Endothelial cell of umbilical vein (primary cell): ENCODE results near the gene ITIH5. TPM values are rescaled to one million over a fixed set of nuclear protein-coding genes. Genes with fewer than 3 reads are reported as not detected.

Source experiments
- BruUV-seq: library from RNA; stranded (reverse); fragments of 400-500 nt; replicated peaks from 2 replicates; lab custom pipeline; 2021; lab: Mats Ljungman, UMichigan
- CTCF ChIA-PET: fragments of 300-600, 350-600 bp; sonication (Branson Sonifier 250); formaldehyde crosslinking; loops from one replicate; lab custom pipeline; 2021; ENCODE audit warnings: antibody characterized with exemption, inconsistent platforms; lab: Charles Lee
- POLR2A ChIA-PET: fragments of 300-600, 350-600 bp; sonication (Branson Sonifier 250); formaldehyde crosslinking; loops from one replicate; lab custom pipeline; 2021; ENCODE audit warnings: antibody characterized with exemption, inconsistent platforms; lab: Charles Lee
- DNase-seq: peaks from one replicate; pipeline ENCODE4 v3.0.0-alpha.2; 2011; ENCODE audit warnings: low read depth, low spot score
- FAIRE-seq: peaks from 2 replicates; lab custom pipeline; 2011; peaks lifted over from hg19 to GRCh38; lab: Jason Lieb, UNC
- H2AFZ ChIP-seq: 2 replicates; pipeline ENCODE4 v1.6.0; 2012; ENCODE audit warnings: low read depth, low read length, control low read depth, inconsistent platforms
- H3K27ac ChIP-seq: 2 replicates; pipeline ENCODE4 v1.5.1; 2011; ENCODE audit warnings: low read depth, mild to moderate bottlenecking, control low read depth, low read length, moderate library complexity; ENCODE audit not compliant: insufficient read depth
- H3K27me3 ChIP-seq, 2 experiments: 2 replicates each; pipeline versions ENCODE4 v1.6.0 to v1.6.1; 2011; ENCODE audit warnings: low read length in 2 of 2, mixed read lengths in 1 of 2; ENCODE audit not compliant: control insufficient read depth in 2 of 2, insufficient read depth in 2 of 2
- H3K36me3 ChIP-seq, 2 experiments: 2 replicates in 1 of 2; 3 replicates in 1 of 2; pipeline ENCODE4 v1.5.1; 2011; ENCODE audit warnings: low read length in 2 of 2, mild to moderate bottlenecking in 1 of 2, moderate library complexity in 1 of 2; ENCODE audit not compliant: control insufficient read depth in 2 of 2, insufficient read depth in 2 of 2; ENCODE audit errors: extremely low read depth in 1 of 2
- H3K4me1 ChIP-seq: 3 replicates; pipeline ENCODE4 v1.5.1; 2011; ENCODE audit warnings: mild to moderate bottlenecking, low read length; ENCODE audit not compliant: control insufficient read depth, insufficient read depth; ENCODE audit errors: extremely low read depth
- H3K4me2 ChIP-seq: 2 replicates; pipeline ENCODE4 v1.6.1; 2011; ENCODE audit warnings: low read length, control low read depth, mixed read lengths; ENCODE audit not compliant: insufficient read depth
- H3K4me3 ChIP-seq, 3 experiments: fragments of 200-600 bp in 1 of 3; sonication (generic), shearing (Covaris generic) in 1 of 3; replicated peaks in 1 of 3; 2 replicates each; pipeline ENCODE4 v1.5.1; 2011 to 2016; ENCODE audit warnings: control low read depth in 3 of 3, low read length in 3 of 3, mild to moderate bottlenecking in 2 of 3, inconsistent platforms in 1 of 3, low read depth in 1 of 3, moderate library complexity in 1 of 3; ENCODE audit not compliant: insufficient read depth in 1 of 3
- H3K79me2 ChIP-seq: 2 replicates; pipeline ENCODE4 v1.6.0; 2012; ENCODE audit warnings: low read length, inconsistent platforms; ENCODE audit not compliant: control insufficient read depth, insufficient read depth
- H3K9ac ChIP-seq: replicated peaks from 2 replicates; pipeline ENCODE3; 2011; ENCODE audit warnings: low read length, control low read depth; ENCODE audit not compliant: insufficient read depth; ENCODE audit errors: extremely low read depth
- H3K9me1 ChIP-seq: replicated peaks from 3 replicates; pipeline ENCODE4 v1.6.0; 2011; ENCODE audit warnings: mild to moderate bottlenecking, low read length; ENCODE audit not compliant: control insufficient read depth, insufficient read depth; ENCODE audit errors: extremely low read depth
- H3K9me3 ChIP-seq: replicated peaks from 2 replicates; pipeline ENCODE4 v1.5.1; 2012; ENCODE audit warnings: low read length, inconsistent platforms; ENCODE audit not compliant: control insufficient read depth, insufficient read depth
- H4K20me1 ChIP-seq: replicated peaks from 2 replicates; pipeline ENCODE3; 2011; ENCODE audit warnings: mild to moderate bottlenecking, low read length; ENCODE audit not compliant: control insufficient read depth, insufficient read depth; ENCODE audit errors: extremely low read depth
- CTCF ChIP-seq, 2 donors: IDR thresholded peaks; 1 replicate in 1 of 2; 2 replicates in 1 of 2; pipeline ENCODE4 v1.5.1; 2011; ENCODE audit warnings: low read length in 2 of 2, mild to moderate bottlenecking in 2 of 2, moderate library complexity in 2 of 2, control low read depth in 1 of 2, inconsistent platforms in 1 of 2, low read depth in 1 of 2; ENCODE audit not compliant: insufficient read depth in 1 of 2; ENCODE audit errors: extremely low read depth in 1 of 2
- EZH2 ChIP-seq: IDR thresholded peaks from 2 replicates; pipeline ENCODE4 v1.6.1; 2012; ENCODE audit warnings: borderline replicate concordance, low read depth, mild to moderate bottlenecking, moderate library complexity, low read length, inconsistent platforms; ENCODE audit not compliant: severe bottlenecking
- FOS ChIP-seq: IDR thresholded peaks from 2 replicates; pipeline ENCODE4 v1.6.1; 2011; ENCODE audit warnings: mild to moderate bottlenecking, low read length, moderate library complexity, borderline replicate concordance; ENCODE audit not compliant: insufficient read depth
- GATA2 ChIP-seq: IDR thresholded peaks from 2 replicates; pipeline ENCODE4 v1.7.0; 2011; ENCODE audit warnings: low read depth, mild to moderate bottlenecking, moderate library complexity, mixed read lengths, low read length; ENCODE audit not compliant: insufficient read length, insufficient read depth
- JUN ChIP-seq: IDR thresholded peaks from 2 replicates; pipeline ENCODE4 v1.6.1; 2011; ENCODE audit warnings: borderline replicate concordance, low read depth; ENCODE audit not compliant: insufficient read length, insufficient read depth
- MAX ChIP-seq: IDR thresholded peaks from 2 replicates; pipeline ENCODE4 v1.6.1; 2011; ENCODE audit not compliant: insufficient read depth, insufficient read length
- MYC ChIP-seq: IDR thresholded peaks from one replicate; pipeline ENCODE4 v1.6.1; 2011; ENCODE audit warnings: mild to moderate bottlenecking, low read depth, low read length
- POLR2A ChIP-seq: IDR thresholded peaks from 2 replicates; pipeline ENCODE4 v1.6.1; 2012; ENCODE audit warnings: low read depth, mild to moderate bottlenecking, control low read depth, low read length
- POLR2AphosphoS5 ChIP-seq: IDR thresholded peaks from 2 replicates; pipeline ENCODE4 v1.6.1; 2012; ENCODE audit warnings: low read depth, mild to moderate bottlenecking, control low read depth, low read length, moderate library complexity; ENCODE audit not compliant: insufficient read depth
- dilution Hi-C: fragments of 300-500 bp; cut with MboI; formaldehyde crosslinking; loops from one replicate; pipeline ENCODE4 v1.15.0; 2019; ENCODE audit warnings: low sequenced_read_pairs; ENCODE audit not compliant: extremely low pct_ligation_motif_present
- intact Hi-C: fragments of 100-400 bp; cut with micrococcal nuclease; formaldehyde crosslinking; loops from one replicate; pipeline ENCODE4 v1.10.0; 2022
- polyA plus RNA-seq, 4 experiments: library from polyadenylated mRNA; depleted of rRNA in 3 of 4; stranded (reverse) in 3 of 4; unstranded in 1 of 4; fragments of >200 nt; gene quantifications; 2 replicates each; pipeline versions ENCODE4 v1.2.1 to v1.2.3, GENCODE V29; 2011 to 2012; ENCODE audit warnings: missing spikeins in 1 of 4
- total RNA-seq: library from RNA; stranded (reverse); gene quantifications from 2 replicates; pipeline ENCODE4 v1.2.3, GENCODE V29; 2021

Gene ITIH5
- total and polyA plus RNA-seq, 2 donors (not counting 3 experiments of a cell fraction or from before 2014, with no cell fraction given), result not detected

- intact Hi-C loops, result no loop called here
- no peak for DNase-seq
- H3K27ac ChIP-seq, result no peak overlapping the region
- H3K9me1 ChIP-seq, result no peaks in the 10 kb centered on the region
- H3K27me3 ChIP-seq, result no peaks in the 10 kb centered on the region
- CTCF ChIA-PET, result no interaction called here
- H4K20me1 ChIP-seq, result no peaks in the 10 kb centered on the region
- no peak overlapping the region for H3K4me3 ChIP-seq
- H3K36me3 ChIP-seq, result no peaks in the 10 kb centered on the region
- H3K79me2 ChIP-seq, result no peaks in the 10 kb centered on the region
- dilution Hi-C loops, result no loop called here
- no peak overlapping the region for H3K9ac ChIP-seq
- BruUV-seq, result no TSS peak
- no peak overlapping the region for H3K4me2 ChIP-seq
- H3K9me3 ChIP-seq, result no peaks in the 10 kb centered on the region
- no peak for FAIRE-seq
- no peaks in the 10 kb centered on the region for H3K4me1 ChIP-seq
- H2AFZ ChIP-seq, result no peak overlapping the region
- no peak for TF ChIP-seq MYC
- no peak for TF ChIP-seq GATA2
- no peak for TF ChIP-seq POLR2A
- no peak for TF ChIP-seq EZH2
- no peak for TF ChIP-seq MAX
- TF ChIP-seq POLR2AphosphoS5, result no peak
- TF ChIP-seq CTCF (IDR thresholded peaks at IDR 0.05; ENCODE audit: extremely low read depth in 1 of 2, insufficient read depth in 1 of 2, low read depth in 1 of 2, low read length in 2 of 2), result no peak
- TF ChIP-seq JUN, result no peak
- TF ChIP-seq FOS, result no peak
- POLR2A ChIA-PET, result no interaction called here
Observed at GRCh38 chr10:7553531-7553930, 113.2 kb downstream of the ITIH5 start.
